H1 (cell line): ENCODE results near the gene DICER1. TPM values are rescaled to one million over a fixed set of nuclear protein-coding genes. Genes with fewer than 3 reads are reported as not detected.
A peak's percentile ranks its signal among the peaks of the same experiment; 100 is the strongest.

ENCODE experiments used
- SP1 ChIP-seq: IDR thresholded peaks from 2 replicates; pipeline ENCODE4 v1.6.1; 2011; ENCODE audit warnings: low read depth, low read length
- polyA plus RNA-seq, 7 experiments: library from polyadenylated mRNA; depleted of rRNA in 3 of 7; stranded (reverse) in 5 of 7; unstranded in 2 of 7; fragments of >200 nt in 5 of 7; fragments of 200-250 nt in 2 of 7; gene quantifications; 1 replicate in 5 of 7; 2 replicates in 1 of 7; 4 replicates in 1 of 7; pipeline versions ENCODE4 v1.2.1 to v1.2.3, GENCODE V29; 2011 to 2013; ENCODE audit warnings: missing spikeins in 2 of 7, mixed read lengths in 2 of 7
- total RNA-seq: library from RNA; stranded (reverse); fragmentation: NEBNext Ultra II Directional; extraction: Animal tissue kit (Norgen Biotek cat#: 25700); gene quantifications from 2 replicates; pipeline ENCODE4 v1.2.1, GENCODE V29; 2021

Gene DICER1
- total and polyA plus RNA-seq, 2 of the 8 experiments (the other 6 are each of a cell fraction or from before 2014, with no cell fraction given), result 11.9 to 61.8 TPM

DNA sequence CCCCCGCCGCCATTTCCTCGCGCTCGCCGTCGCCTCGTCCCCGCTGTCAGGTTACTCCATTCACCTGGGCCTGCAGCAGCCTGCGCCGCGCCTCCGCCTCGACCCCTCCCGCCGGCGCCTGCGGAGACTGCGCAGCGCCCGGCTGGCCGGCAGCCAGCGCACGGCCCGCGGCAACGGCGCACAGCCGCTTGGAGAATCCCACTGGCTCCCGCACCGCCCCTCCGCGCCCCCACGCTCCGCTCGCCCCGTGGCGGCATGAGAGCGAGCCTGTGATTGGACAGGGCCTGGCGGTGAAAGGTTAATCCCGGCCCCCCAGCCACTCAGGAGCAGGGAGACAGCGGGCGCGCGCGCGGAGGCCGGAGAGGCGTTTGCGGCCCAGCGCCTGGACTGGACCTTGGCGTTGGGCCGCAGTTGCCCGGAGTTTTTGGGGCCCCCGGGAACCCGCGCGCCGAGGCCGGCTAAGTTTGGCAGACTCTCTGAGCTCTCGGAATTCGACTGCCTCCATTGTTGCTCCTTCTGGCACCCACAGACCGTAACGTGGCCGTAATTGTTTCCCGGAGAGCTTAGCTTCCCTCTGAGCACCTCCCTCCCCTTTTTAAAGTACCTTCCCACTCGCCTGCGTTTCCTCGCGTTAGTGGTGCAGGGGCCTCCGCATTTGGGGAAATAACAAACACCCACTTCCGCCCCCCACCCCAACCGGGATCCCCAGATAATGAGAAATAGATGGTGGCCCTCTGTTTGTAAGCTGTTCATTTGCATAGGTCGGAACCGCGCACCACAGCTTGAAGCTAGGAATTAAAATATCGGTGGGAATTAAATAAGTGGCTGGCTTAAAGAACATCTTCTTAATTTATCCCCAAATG is at the start of gene DICER1 (continued):
- TF ChIP-seq SP1, result peak; percentile 77
- TF ChIP-seq, all 59 proteins: peak for 16
